Measurements from ENCODE around the gene SLAMF9. TPM values are rescaled to one million over a fixed set of nuclear protein-coding genes. Genes with fewer than 3 reads are reported as not detected.

SLAMF9 gene
- total RNA-seq, 2 experiments from 2014 or later, result not detected

DNA sequence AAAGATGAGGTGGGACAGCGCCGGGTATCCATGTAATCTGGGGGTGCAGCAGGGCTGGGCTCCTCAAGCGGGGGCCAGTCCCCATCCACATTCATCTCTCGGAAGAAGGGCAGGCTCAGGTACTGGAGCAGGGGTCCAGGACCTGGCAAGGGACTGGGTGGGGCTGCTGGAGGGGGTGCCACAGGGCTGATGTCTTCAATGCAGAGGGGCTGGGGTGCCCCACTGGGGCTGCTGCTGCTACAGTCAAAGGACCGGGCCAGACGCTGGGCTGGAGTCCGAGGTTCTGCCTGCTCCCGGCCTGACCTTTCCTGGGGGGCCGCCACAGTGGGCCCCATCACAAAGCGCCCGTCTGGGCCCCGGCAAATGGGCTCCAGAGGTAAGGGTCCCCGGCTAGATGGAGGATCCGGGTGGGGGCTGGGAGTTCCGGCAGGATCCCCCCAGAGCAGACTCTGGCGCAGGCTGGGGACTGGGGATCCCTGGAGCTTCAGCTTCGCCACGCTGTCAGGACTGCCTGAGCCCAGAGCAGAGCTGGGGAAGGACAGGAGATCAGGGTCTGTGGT, 25.5 kb downstream of the SLAMF9 start:
- TF ChIP-seq, protein P1, sequence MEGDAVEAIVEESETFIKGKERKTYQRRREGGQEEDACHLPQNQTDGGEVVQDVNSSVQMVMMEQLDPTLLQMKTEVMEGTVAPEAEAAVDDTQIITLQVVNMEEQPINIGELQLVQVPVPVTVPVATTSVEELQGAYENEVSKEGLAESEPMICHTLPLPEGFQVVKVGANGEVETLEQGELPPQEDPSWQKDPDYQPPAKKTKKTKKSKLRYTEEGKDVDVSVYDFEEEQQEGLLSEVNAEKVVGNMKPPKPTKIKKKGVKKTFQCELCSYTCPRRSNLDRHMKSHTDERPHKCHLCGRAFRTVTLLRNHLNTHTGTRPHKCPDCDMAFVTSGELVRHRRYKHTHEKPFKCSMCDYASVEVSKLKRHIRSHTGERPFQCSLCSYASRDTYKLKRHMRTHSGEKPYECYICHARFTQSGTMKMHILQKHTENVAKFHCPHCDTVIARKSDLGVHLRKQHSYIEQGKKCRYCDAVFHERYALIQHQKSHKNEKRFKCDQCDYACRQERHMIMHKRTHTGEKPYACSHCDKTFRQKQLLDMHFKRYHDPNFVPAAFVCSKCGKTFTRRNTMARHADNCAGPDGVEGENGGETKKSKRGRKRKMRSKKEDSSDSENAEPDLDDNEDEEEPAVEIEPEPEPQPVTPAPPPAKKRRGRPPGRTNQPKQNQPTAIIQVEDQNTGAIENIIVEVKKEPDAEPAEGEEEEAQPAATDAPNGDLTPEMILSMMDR (IDR thresholded peaks at IDR 0.05), result no peak
- no peak for DNase-seq
- H3K36me3 Mint-ChIP-seq (ENCODE audit: low read depth), result peaks cover 9% of the 10 kb centered on the region
- peaks cover 17% of the 10 kb centered on the region for H3K4me1 Mint-ChIP-seq (ENCODE audit: low read depth)
- ChIA-PET POLR2A (no interaction called here), CTCF (interaction anchor here (21.5 kb wide), 1 partner anchor 76 kb away, joined by 374 read pairs; no protein-coding TSS in a partner anchor)
- no peaks in the 10 kb centered on the region for H3K9me3 Mint-ChIP-seq
- H3K27me3 Mint-ChIP-seq, result no peaks in the 10 kb centered on the region
- ATAC-seq, result no peak
- H3K27ac Mint-ChIP-seq, result no peak overlapping the region
- no peak overlapping the region for H3K4me3 Mint-ChIP-seq
- intact Hi-C loops (cut with micrococcal nuclease), result no loop called here

DNA sequence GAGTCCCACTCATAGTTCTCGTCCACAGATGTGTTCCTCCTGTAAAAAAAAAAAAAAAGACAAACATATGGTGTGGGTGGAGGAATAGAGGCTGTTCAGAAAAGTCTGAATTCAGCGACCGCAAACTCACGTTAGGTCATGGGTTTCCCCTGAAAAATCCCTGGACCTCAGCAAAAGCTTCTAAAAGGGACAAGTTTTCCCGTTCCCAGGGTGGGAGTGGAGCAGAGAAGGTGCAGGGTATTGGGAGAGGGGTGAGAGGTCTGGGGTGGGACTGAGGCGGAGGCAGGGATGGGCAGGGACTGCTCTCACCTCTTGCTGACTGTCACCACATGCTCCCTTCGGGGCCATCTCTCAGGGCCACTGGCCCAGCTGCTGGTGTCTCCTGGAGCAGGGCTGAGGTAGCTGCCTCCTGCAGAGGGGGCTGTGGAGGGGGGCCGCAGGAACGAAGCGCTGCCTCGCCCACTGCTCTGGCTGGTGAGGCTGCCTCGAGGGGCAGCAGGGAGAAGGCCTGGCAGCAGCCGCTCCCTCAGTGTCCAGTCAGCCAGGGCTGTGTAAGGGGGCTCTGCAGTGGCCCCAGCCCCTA, 26.1 kb downstream of the SLAMF9 start:
- peaks cover 15% of the 10 kb centered on the region for H3K36me3 Mint-ChIP-seq (ENCODE audit: low read depth)
- DNase-seq (no peak), ATAC-seq (no peak)
- CTCF ChIA-PET, result interaction anchor here (1.4 to 21.5 kb wide), 2 partner anchors 18 to 77 kb away, joined by 3 to 374 read pairs; partner anchors contain the start of gene IGSF9
- POLR2A ChIA-PET, result interaction anchor here (0.7 kb wide), 1 partner anchor 16 kb away, joined by 4 read pairs; no protein-coding TSS in a partner anchor
- no peak overlapping the region for H3K4me3 Mint-ChIP-seq
- H3K27me3 Mint-ChIP-seq, result no peaks in the 10 kb centered on the region
- intact Hi-C loops (cut with micrococcal nuclease), result no loop called here
- no peaks in the 10 kb centered on the region for H3K9me3 Mint-ChIP-seq
- TF ChIP-seq, protein P1 (IDR thresholded peaks at IDR 0.05), result no peak
- H3K4me1 Mint-ChIP-seq (ENCODE audit: low read depth), result peaks cover 22% of the 10 kb centered on the region
- H3K27ac Mint-ChIP-seq, result no peak overlapping the region

DNA sequence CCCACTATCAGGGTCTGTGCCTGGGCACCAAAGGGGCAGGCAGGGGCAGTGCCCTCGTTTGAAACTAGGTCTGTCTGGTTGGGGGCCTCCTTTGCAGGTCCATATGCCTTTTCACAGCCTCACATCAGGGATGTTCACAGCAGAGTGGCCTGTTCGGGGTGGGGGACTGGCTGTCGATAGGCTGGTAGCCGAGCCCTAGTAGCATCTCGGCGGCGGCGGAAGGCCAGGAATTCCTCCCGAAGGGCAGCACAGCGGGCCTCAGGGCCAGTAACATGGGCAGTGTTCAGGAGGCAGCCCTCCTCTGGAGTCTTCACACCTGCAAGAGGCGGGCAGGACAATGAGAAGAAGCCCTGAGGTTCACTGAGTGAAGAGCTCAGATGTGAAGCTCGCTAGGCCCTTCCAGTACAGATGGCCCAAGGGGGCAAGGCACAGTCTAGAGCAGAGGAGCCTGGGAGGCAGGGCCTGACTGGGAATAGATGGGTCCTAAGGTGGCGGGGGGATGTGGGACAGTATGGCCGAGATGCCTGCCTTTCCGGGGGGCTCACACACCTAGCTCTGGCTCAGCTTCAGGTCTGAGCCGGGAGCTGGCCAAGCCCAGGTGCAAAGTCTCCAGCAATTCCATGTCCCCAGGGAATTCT, 26.7 kb downstream of the SLAMF9 start:
- Mint-ChIP-seq H3K27me3 (no peaks in the 10 kb centered on the region), H3K4me1 (ENCODE audit: low read depth) (peaks cover 28% of the 10 kb centered on the region), H3K4me3 (no peak overlapping the region), H3K36me3 (ENCODE audit: low read depth) (peaks cover 20% of the 10 kb centered on the region), H3K9me3 (no peaks in the 10 kb centered on the region), H3K27ac (no peak overlapping the region)
- DNase-seq (no peak), ATAC-seq (no peak)
- intact Hi-C loops (cut with micrococcal nuclease), result no loop called here
- ChIA-PET POLR2A (interaction anchor here (0.7 kb wide), 1 partner anchor 15 kb away, joined by 4 read pairs; no protein-coding TSS in a partner anchor), CTCF (interaction anchor here (1.4 to 21.5 kb wide), 2 partner anchors 18 to 78 kb away, joined by 3 to 374 read pairs; partner anchors contain the start of gene IGSF9)
- TF ChIP-seq, protein P1 (IDR thresholded peaks at IDR 0.05), result no peak

DNA sequence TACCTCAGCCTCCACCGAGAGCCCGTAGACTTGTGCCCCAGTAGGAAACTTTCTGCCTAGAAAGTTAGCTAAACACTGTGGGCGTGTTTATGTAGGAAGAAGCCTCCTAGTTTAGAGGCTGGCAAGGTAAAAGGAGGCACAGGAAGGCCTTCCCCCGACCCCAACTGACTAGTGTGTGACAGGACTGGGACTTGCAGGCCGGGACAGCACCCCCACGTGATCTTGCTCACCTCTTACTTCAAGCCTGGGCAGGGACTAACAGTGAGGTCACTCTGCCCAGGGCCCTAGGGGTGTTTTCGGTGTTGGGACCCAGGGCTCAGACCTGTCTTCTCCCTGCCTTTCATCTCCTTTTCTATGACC, 28.3 kb downstream of the SLAMF9 start:
- Mint-ChIP-seq H3K4me1 (ENCODE audit: low read depth) (peaks cover 44% of the 10 kb centered on the region), H3K9me3 (no peaks in the 10 kb centered on the region), H3K27ac (peak overlapping the region; percentile 98), H3K36me3 (ENCODE audit: low read depth) (peaks cover 35% of the 10 kb centered on the region), H3K27me3 (no peaks in the 10 kb centered on the region), H3K4me3 (peak overlapping the region; percentile 92)
- ATAC-seq (peak; percentile 37), DNase-seq (peak; percentile 83)
- ChIA-PET POLR2A (interaction anchor here (0.9 to 4.7 kb wide), 16 partner anchors 8 to 157 kb away, joined by 3 to 56 read pairs (median 4); partner anchors contain the start of genes DUSP23, PIGM and SLAMF8), CTCF (interaction anchor here (1.2 to 21.5 kb wide), 5 partner anchors 11 to 105 kb away, joined by 3 to 374 read pairs (median 4); no protein-coding TSS in a partner anchor)
- TF ChIP-seq, protein P1 (IDR thresholded peaks at IDR 0.05), result no peak
- intact Hi-C loops (cut with micrococcal nuclease), result no loop called here

Data from activated CD8-positive, alpha-beta T cell treated with anti-CD3 and anti-CD28 coated beads for 36 hours (primary cell).